K562 (cell line): Measurements from ENCODE around the gene DDX23. TPM values are rescaled to one million over a fixed set of nuclear protein-coding genes. Genes with fewer than 3 reads are reported as not detected.

Source experiments
- ATF7 ChIP-seq: fragments of 450-650 bp; IDR thresholded peaks from 2 replicates; pipeline ENCODE4 v1.7.1; 2014; ENCODE audit warnings: mild to moderate bottlenecking, moderate library complexity
- CAMTA2 ChIP-seq: fragments of 250-450 bp; sonication (Bioruptor Pico); conservative IDR thresholded peaks from 2 replicates; pipeline ENCODE4 v1.5.1; 2022
- CC2D1A ChIP-seq: fragments of 450-650 bp; IDR thresholded peaks from 2 replicates; pipeline ENCODE4 v1.6.1; 2017; ENCODE audit warnings: mild to moderate bottlenecking
- ILF3 ChIP-seq: fragments of 450-650 bp; IDR thresholded peaks from 2 replicates; pipeline ENCODE4 v1.6.1; 2018; ENCODE audit warnings: antibody characterized with exemption, mild to moderate bottlenecking, moderate library complexity, borderline replicate concordance
- JUNB ChIP-seq: fragments of 450-650 bp; formaldehyde crosslinking; conservative IDR thresholded peaks from 2 replicates; pipeline ENCODE4 v1.4.0; 2020; ENCODE audit warnings: mild to moderate bottlenecking
- KAT2B ChIP-seq: IDR thresholded peaks from one replicate; pipeline ENCODE4 v1.6.1; 2012; ENCODE audit warnings: low read depth, mild to moderate bottlenecking, control low read depth, inconsistent platforms, low read length, moderate library complexity
- MCM7 ChIP-seq, 2 experiments: fragments of 450-650 bp; IDR thresholded peaks; 2 replicates each; pipeline ENCODE4 v1.6.1; 2016 to 2018
- MEF2D ChIP-seq: conservative IDR thresholded peaks from 2 replicates; pipeline ENCODE4 v1.6.1; 2016; ENCODE audit warnings: low read depth, missing genetic modification characterization, missing compliant biosample characterization
- NR2F6 ChIP-seq: fragments of 450-650 bp; formaldehyde crosslinking; IDR thresholded peaks from 2 replicates; pipeline ENCODE4 v1.4.0; 2020; ENCODE audit warnings: mild to moderate bottlenecking
- PCBP1 ChIP-seq: fragments of 200-400 bp; formaldehyde crosslinking; IDR thresholded peaks from 2 replicates; pipeline ENCODE4 v1.6.1; 2018; ENCODE audit warnings: mild to moderate bottlenecking, low read depth, low read length; ENCODE audit not compliant: poor library complexity, severe bottlenecking
- RB1 ChIP-seq: fragments of 450-650 bp; IDR thresholded peaks from 2 replicates; pipeline ENCODE4 v1.6.1; 2017; ENCODE audit warnings: low read depth, mild to moderate bottlenecking
- RBBP5 ChIP-seq: fragments of 200-600 bp; sonication (generic); IDR thresholded peaks from 2 replicates; pipeline ENCODE4 v1.6.1; 2012; ENCODE audit warnings: borderline replicate concordance, mild to moderate bottlenecking, low read length, control low read depth, inconsistent platforms; ENCODE audit not compliant: insufficient read depth, poor library complexity, severe bottlenecking
- SMARCC2 ChIP-seq: fragments of 450-650 bp; IDR thresholded peaks from 2 replicates; pipeline ENCODE4 v1.6.1; 2017; ENCODE audit warnings: antibody characterized with exemption, moderate library complexity, mild to moderate bottlenecking, low read depth
- SNRNP70 ChIP-seq: fragments of 200-400 bp; formaldehyde crosslinking; optimal IDR thresholded peaks from 2 replicates; pipeline ENCODE3; 2017; ENCODE audit warnings: low read depth, low read length
- TAF15 ChIP-seq: fragments of 200-400 bp; formaldehyde crosslinking; IDR thresholded peaks from 2 replicates; pipeline ENCODE4 v1.6.1; 2017; ENCODE audit warnings: mild to moderate bottlenecking, low read depth, low read length, moderate library complexity
- THRA ChIP-seq: fragments of 450-650 bp; IDR thresholded peaks from 2 replicates; pipeline ENCODE4 v1.6.1; 2017; ENCODE audit warnings: mild to moderate bottlenecking, moderate library complexity
- TRIM28 ChIP-seq: fragments of 450-650 bp; IDR thresholded peaks from 2 replicates; pipeline ENCODE4 v1.6.1; 2017
- VEZF1 ChIP-seq: fragments of 200-800 bp; sonication (Bioruptor generic); IDR thresholded peaks from 2 replicates; pipeline ENCODE4 v1.6.1; 2017; ENCODE audit warnings: missing genetic modification characterization, missing compliant biosample characterization
- XRCC5 ChIP-seq: fragments of 200-400 bp; formaldehyde crosslinking; IDR thresholded peaks from 2 replicates; pipeline ENCODE4 v1.6.1; 2017; ENCODE audit warnings: low read depth, mild to moderate bottlenecking, low read length
- ZBTB49 ChIP-seq: sonication (generic); formaldehyde crosslinking; IDR thresholded peaks from 2 replicates; pipeline ENCODE4 v1.8.0; 2022; ENCODE audit warnings: missing genetic modification reagents, mild to moderate bottlenecking, borderline replicate concordance
- ZEB2 ChIP-seq: fragments of 450-650 bp; IDR thresholded peaks from 2 replicates; pipeline ENCODE4 v1.6.1; 2016
- ZKSCAN8 ChIP-seq: fragments of 200-800 bp; sonication (Bioruptor generic); IDR thresholded peaks from 2 replicates; pipeline ENCODE4 v1.6.1; 2016; ENCODE audit warnings: missing genetic modification characterization, missing compliant biosample characterization
- ZNF444 ChIP-seq: fragments of 250-450 bp; sonication (Bioruptor Pico); IDR thresholded peaks from 2 replicates; pipeline ENCODE4 v1.4.0; 2020; ENCODE audit warnings: mild to moderate bottlenecking, moderate library complexity
- ZNF696 ChIP-seq: fragments of 250-450 bp; sonication (Bioruptor Pico); conservative IDR thresholded peaks from 2 replicates; pipeline ENCODE4 v1.4.0; 2020; ENCODE audit warnings: mild to moderate bottlenecking, moderate library complexity
- ZZZ3 ChIP-seq: fragments of 450-650 bp; IDR thresholded peaks from 2 replicates; pipeline ENCODE4 v1.6.1; 2016; ENCODE audit warnings: antibody characterized with exemption, mild to moderate bottlenecking, moderate library complexity
- polyA plus RNA-seq, 8 experiments: library from polyadenylated mRNA; depleted of rRNA in 4 of 8; stranded (reverse) in 5 of 8; unstranded in 3 of 8; fragments of >200 nt; fragmentation: Nextera tagmentation in 2 of 8; fragmentation: Illumina TruSeq in 1 of 8; extraction: Ambion mirVana in 2 of 8; extraction: Trizol in 1 of 8; gene quantifications; 2 replicates each; pipeline versions ENCODE4 v1.2.1 to v1.2.3, GENCODE V29; 2011 to 2014; ENCODE audit warnings: inconsistent platforms in 1 of 8, missing spikeins in 1 of 8
- total RNA-seq, 7 experiments: library from RNA; depleted of rRNA in 6 of 7; stranded (reverse); fragments of >200 nt in 6 of 7; fragmentation: Illumina TruSeq in 2 of 7; extraction: Trizol in 2 of 7; gene quantifications; 2 replicates each; pipeline versions ENCODE4 v1.2.1 to v1.2.3, GENCODE V29; 2011 to 2021; ENCODE audit warnings: low replicate concordance in 1 of 7
- TF ChIP-seq, protein P1 (sequence below): fragments of 250-450 bp; sonication (Bioruptor Pico); IDR thresholded peaks from 2 replicates; pipeline ENCODE4 v1.4.0; 2020

Gene DDX23
- total and polyA plus RNA-seq, 9 of the 15 experiments (the other 6 are each of a cell fraction or from before 2014, with no cell fraction given), result 32.4 to 138 (median 104) TPM

DNA sequence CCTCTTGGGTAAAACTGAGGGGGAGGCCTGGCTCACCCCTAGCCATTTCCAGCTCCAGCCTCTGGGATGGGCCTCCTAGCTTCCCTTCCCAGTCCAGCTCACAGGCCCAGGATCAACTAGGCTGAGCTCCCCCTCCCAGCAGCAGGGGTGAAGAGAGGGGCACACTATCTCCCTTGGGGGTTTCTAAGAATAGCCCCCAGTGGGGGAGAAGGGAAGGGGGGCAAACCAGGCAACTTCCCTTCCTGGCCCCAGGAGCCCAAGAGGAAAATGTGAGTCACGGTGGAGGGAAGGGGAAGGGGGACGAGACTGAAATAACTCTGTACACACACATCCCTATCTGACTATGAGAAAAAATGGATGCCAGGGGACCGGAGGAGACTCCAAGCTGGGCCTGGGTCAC lies 72.1 kb downstream of the DDX23 start (continued):
- TF ChIP-seq ZKSCAN8 (CRISPR knock-in tag) (no peak), MEF2D (tag) (peak; percentile 92), TAF15 (no peak), ZEB2 (no peak), NR2F6 (no peak), CAMTA2 (CRISPR knock-in tag) (no peak), ILF3 (no peak), ATF7 (no peak), RB1 (no peak), KAT2B (no peak), XRCC5 (no peak), THRA (no peak), MCM7 (IDR thresholded peaks at IDR 0.05) (no peak), SMARCC2 (no peak), RBBP5 (no peak), CC2D1A (no peak), ZBTB49 (CRISPR knock-in tag) (no peak), ZNF696 (no peak), ZNF444 (CRISPR knock-in tag) (no peak), TRIM28 (no peak), VEZF1 (CRISPR knock-in tag) (peak; percentile 94), PCBP1 (no peak), JUNB (CRISPR knock-in tag) (0 out of 2 replicates have a peak, but pooled peaks have one; percentile 42), SNRNP70 (no peak), ZZZ3 (no peak)
- TF ChIP-seq, protein P1, sequence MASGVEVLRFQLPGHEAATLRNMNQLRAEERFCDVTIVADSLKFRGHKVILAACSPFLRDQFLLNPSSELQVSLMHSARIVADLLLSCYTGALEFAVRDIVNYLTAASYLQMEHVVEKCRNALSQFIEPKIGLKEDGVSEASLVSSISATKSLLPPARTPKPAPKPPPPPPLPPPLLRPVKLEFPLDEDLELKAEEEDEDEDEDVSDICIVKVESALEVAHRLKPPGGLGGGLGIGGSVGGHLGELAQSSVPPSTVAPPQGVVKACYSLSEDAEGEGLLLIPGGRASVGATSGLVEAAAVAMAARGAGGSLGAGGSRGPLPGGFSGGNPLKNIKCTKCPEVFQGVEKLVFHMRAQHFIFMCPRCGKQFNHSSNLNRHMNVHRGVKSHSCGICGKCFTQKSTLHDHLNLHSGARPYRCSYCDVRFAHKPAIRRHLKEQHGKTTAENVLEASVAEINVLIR (CRISPR knock-in tag), result no peak
